ENCODE results near the gene PGBD5. TPM values are rescaled to one million over a fixed set of nuclear protein-coding genes. Genes with fewer than 3 reads are reported as not detected.

Gene PGBD5
- total RNA-seq, 1 donor from 2014 or later: 12.8 TPM

DNA sequence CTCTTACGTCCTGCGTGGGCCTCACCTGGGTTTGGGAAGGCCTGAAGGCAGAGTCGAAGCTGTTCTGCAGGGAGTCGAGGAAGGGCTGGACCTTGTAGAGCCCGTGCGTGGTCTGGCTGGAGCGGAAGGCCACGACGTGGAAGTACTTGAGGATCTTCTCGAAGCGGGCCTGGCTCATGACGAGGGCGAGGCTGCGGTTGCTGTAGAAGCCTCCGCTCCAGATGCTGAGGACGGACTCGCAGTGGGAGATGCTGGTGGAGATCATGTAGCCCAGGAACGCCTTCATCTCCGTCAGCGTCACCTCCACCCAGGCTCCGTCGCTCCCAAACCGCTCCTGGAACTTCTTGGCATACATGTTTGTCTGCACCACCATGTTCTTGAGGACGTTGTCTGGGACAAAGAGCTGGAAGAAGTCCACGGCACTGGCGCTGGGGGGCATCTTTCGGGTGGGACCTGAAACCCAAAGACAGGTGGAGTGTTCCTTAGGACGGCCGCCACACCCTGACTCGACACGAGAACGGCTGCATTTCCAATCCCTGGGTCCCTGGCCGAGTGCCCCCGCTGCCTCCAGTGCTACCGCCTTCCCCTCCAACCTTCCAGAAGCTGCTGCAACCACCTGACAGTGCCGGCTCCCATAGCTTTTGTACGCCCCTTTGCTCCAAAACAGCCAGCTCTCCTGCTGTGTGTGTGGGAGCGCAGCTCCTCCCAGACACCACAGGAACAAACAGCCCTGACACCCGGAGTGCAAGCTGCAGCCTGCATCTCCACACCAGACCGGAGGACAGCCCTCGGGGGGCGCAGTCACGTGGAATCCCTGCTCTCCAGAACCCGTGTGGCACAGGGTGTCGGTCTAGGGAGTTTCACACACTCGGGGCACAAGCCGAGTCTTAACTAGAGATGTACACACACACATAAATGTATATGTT is 69.0 kb downstream of the PGBD5 start:
- ATAC-seq (ENCODE audit: poor library complexity): no peak
- intact Hi-C loops (cut with DNase I): no loop called here
- no peak for DNase-seq

GRCh38 chr1:230356190-230356589 is 69.9 kb downstream of the PGBD5 start:
- no peak for DNase-seq
- ATAC-seq (ENCODE audit: poor library complexity): no peak
- intact Hi-C loops (cut with DNase I): no loop called here

DNA sequence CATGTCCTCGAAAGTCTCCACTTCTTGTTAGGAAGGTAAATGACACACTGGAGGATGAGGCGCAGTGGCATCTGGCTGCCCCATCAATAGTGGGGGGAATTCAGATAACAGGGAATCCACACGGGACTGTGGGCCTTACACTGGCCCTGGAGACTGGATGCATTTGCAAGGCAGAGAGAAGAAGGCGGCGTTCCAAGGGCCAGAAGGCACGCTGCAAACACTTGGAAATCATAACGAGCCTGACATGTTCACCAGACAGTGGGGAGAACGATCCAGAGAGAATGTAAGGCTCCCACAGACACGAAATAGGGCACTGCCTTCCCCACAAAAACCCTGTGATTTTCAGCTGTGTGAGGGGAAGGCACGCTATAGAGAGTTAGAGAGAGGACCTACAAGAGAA is 70.5 kb downstream of the PGBD5 start:
- intact Hi-C loops (cut with DNase I): no loop called here
- DNase-seq (no peak), ATAC-seq (ENCODE audit: poor library complexity) (no peak)

GRCh38 chr1:230355128-230355527 is 71.0 kb downstream of the PGBD5 start:
- DNase-seq (no peak), ATAC-seq (ENCODE audit: poor library complexity) (no peak)
- intact Hi-C loops (cut with DNase I): no loop called here

DNA sequence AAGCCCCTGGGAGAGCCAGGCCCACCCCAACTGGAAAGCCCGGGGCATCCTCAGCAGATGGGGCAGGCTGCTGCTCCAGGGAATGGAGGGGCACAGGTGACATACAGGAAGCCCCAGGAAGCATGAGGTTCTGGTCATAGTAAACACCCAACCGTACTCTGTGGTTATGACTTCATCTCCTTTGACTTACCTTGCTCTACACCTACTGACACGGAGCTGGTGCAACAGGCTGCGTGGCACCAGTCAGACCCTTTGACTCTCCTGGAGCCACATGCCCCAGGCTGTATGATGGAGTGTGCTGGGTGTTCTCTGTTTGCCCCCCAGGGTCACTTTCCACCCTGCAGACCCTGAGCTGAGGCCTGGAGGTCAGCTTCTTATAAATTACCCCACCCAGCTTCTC is 72.1 kb downstream of the PGBD5 start:
- ATAC-seq (ENCODE audit: poor library complexity): no peak

DNA sequence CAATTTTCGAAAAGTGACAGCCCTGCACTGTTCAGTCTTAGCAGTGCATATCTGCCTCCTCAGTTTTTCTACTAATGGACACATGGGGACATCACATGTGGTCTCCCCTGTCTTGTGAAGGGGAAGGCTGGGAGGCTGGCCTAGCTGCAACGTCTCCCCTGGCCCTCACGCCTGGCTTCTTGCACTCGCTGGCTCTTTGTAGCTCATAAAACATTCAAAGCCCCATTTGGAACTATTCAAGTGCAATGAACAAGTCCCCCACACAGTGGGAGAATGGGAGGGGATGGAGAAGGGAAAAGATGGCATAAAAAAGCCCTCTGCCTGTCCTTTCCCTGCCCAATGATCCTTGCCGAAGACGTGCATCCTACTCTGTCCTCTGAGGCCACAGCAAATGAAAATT is 73.6 kb downstream of the PGBD5 start:
- intact Hi-C loops (cut with DNase I): no loop called here
- DNase-seq (no peak), ATAC-seq (ENCODE audit: poor library complexity) (no peak)

More for the DNA sequence above, 72.1 kb downstream of the PGBD5 start:
- intact Hi-C loops (cut with DNase I): no loop called here
- DNase-seq: no peak

GRCh38 chr1:230351983-230352382 is 74.1 kb downstream of the PGBD5 start:
- no peak for ATAC-seq (ENCODE audit: poor library complexity)
- intact Hi-C loops (cut with DNase I): no loop called here
- DNase-seq: no peak

GRCh38 chr1:230351514-230351913 is 74.6 kb downstream of the PGBD5 start:
- intact Hi-C loops (cut with DNase I): no loop called here
- no peak for ATAC-seq (ENCODE audit: poor library complexity)

GRCh38 chr1:230350208-230350921 is 75.8 kb downstream of the PGBD5 start:
- intact Hi-C loops (cut with DNase I): no loop called here
- DNase-seq (no peak), ATAC-seq (ENCODE audit: poor library complexity) (peak; percentile 55)

More at GRCh38 chr1:230351514-230351913, 74.6 kb downstream of the PGBD5 start:
- no peak for DNase-seq

DNA sequence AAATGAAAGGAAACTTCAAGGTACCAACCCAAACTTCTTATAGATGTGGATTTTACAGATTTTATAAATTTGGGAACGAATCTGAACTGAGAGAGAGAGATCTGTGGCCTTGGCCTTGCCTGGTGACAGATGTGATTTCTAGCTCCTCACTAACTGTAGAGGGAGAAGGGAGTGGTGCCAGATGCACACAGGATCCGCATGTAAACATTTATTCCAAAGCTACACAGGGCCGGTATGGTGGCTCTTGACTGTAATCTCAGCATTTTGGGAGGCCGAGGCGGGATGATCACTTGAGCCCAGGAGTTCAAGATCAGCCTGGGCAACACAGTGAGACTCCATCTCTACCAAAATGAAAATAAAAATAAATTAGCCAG is 77.1 kb downstream of the PGBD5 start:
- intact Hi-C loops (cut with DNase I): no loop called here
- no peak for ATAC-seq (ENCODE audit: poor library complexity)
- DNase-seq: no peak

- intact Hi-C loops (cut with DNase I): no loop called here
- ATAC-seq (ENCODE audit: poor library complexity) (no peak), DNase-seq (no peak)
Measured at GRCh38 chr1:230348386-230349019, 77.6 kb downstream of the PGBD5 start.

DNA sequence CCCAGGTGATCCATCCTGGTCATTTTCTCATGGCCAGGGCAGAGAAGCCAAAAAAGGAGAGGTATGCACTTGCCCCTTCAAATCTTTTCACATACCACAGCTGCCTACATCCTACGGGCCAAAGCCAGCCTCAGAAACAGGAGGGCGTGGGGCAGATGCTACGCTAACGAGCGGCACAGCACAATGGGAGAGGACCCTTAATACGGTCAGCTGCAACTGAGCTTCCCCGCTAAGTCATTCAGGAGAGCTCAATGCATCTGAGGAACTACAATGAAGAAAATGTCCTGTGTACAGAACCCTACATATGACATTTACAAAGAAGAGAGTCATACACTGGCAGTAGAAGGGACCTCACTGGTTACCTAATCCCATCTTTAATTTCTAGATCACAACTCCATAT is 78.2 kb downstream of the PGBD5 start:
- intact Hi-C loops (cut with DNase I): no loop called here
- DNase-seq (no peak), ATAC-seq (ENCODE audit: poor library complexity) (no peak)

- ATAC-seq (ENCODE audit: poor library complexity): no peak
- no peak for DNase-seq
- intact Hi-C loops (cut with DNase I): no loop called here
Measured at GRCh38 chr1:230345139-230345885, 80.8 kb downstream of the PGBD5 start.

DNA sequence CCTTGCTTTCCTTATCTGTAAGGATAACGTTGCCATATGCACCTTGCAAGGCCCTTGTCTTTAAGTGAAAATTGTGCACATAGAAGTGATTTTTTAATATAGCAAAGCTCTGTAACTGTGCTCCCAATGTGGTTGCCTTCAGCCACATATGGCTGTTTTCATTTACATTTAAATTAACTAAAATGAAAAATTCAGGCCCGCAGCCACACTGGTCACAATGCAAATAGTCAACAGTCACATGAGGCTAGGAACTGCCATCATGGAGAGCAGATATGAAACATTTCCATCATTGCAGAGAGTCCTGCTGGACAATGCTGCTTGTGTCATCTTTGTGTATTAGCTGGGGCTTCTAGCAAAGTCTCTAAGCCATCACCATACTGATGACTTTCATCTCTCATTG is 83.4 kb downstream of the PGBD5 start:
- ATAC-seq (ENCODE audit: poor library complexity) (no peak), DNase-seq (no peak)
- intact Hi-C loops (cut with DNase I): no loop called here

DNA sequence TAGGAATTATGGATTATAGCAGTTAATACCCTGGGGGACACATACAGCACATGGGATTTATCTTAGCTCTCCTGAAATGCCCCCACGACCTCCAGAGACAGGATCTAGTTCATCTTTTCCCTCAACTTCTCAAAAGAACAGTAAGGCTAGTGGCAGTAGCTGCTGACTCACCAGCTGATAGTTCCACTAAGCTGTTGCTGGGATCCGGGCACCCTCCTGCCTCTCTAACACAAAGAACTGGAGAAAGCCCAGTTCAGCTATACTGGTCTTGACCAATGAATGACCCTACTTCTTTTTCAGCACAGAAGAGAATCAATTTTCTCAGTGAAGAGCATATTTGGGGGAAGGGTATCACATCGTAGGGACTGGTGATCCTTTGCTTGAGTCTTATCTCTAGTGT is 84.1 kb downstream of the PGBD5 start:
- DNase-seq (no peak), ATAC-seq (ENCODE audit: poor library complexity) (no peak)
- intact Hi-C loops (cut with DNase I): no loop called here

- intact Hi-C loops (cut with DNase I): no loop called here
- DNase-seq (no peak), ATAC-seq (ENCODE audit: poor library complexity) (no peak)
Measured at GRCh38 chr1:230341162-230341546, 85.0 kb downstream of the PGBD5 start.

DNA sequence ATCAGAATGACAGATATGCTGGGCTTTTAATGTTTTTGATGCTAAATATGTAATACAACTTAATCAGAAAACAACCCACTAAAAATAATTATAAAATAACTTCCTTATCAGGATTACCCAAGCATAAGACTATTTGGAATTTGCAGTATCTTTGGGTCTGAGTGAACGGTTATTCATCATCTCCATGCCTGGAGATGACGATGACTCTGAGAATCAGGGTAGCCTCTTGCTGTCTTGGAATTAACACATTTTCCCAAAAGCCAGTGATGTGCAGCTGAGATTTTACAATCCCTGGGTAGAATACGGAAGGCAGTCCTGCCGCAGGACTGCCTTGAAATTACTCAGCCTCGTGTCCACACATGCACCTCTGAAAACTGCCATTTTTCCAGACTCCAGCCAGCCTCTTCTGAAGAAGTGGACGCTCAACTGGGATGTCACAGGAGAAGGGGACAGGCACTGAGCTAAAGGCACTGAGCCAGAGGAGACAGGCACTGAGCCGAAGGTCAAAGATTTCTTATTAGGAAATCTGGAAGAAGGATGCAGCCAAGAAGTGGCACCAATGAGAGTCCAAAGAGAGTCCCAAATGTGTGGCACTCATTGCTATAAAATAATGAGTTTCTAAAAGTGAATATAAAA is 85.5 kb downstream of the PGBD5 start:
- peak; percentile 68 for DNase-seq
- intact Hi-C loops (cut with DNase I): no loop called here
- peak; percentile 66 for ATAC-seq (ENCODE audit: poor library complexity)

GRCh38 chr1:230339033-230339432 is 87.1 kb downstream of the PGBD5 start:
- no peak for DNase-seq
- ATAC-seq (ENCODE audit: poor library complexity): no peak
- intact Hi-C loops (cut with DNase I): no loop called here

DNA sequence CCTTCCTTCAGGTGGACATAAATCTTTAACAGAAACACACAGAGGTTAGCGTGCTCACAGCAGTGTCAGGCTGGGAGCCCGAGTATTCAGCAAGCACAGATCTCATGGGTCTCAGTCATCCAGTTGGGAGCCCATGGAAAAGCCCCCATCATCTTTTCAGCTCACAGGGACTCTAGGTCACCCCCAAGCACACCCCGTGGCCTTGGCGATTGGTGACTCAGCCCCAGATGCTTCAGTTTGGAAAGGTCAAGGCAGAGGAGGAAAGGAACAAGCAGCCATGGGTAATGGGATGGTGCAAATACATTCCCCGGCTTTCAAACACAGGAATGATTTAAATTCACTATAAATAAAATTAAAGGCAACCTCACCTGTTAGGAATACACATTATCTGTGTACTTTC is 88.9 kb downstream of the PGBD5 start:
- intact Hi-C loops (cut with DNase I): no loop called here
- DNase-seq (no peak), ATAC-seq (ENCODE audit: poor library complexity) (no peak)

All from Right ventricle myocardium superior (tissue), 1 donor.